Left kidney (tissue), 2 donors: ENCODE results near the gene BICC1. TPM values are rescaled to one million over a fixed set of nuclear protein-coding genes. Genes with fewer than 3 reads are reported as not detected.
"Not testable (repeated sequence)": the region's sequence is repeated elsewhere in the genome, so short reads cannot be mapped to it uniquely, and the experiment has no call there.

Experiments used
- DNase-seq: peaks from one replicate; pipeline ENCODE4 v3.0.0-alpha.2; 2013
- polyA plus RNA-seq: library from polyadenylated mRNA; unstranded; fragments of 120-200 nt; gene quantifications from one replicate; pipeline ENCODE4 v1.2.1, GENCODE V29; 2013; ENCODE audit not compliant: insufficient read length

Gene BICC1
- polyA plus RNA-seq, 1 donor = 98.1 TPM

DNA sequence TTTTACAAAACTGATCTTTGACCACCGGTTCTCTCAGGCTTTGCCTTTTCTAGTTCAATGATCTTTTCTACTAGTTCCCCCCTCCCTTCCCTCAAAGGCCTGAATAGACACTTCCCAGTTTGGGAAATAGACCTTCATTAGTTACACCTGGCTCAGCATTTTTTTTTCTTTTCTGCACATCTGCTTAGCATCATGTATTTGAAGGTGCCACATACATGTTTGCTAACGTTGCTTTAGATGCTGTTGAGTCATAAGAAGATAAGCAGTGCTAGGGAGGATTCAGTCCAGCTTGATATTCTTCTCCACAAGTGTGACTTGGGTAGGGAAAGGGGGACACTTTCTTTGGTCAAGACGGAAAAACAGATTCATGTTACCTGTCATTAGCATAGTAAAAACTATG is 78.3 kb downstream of the BICC1 start:
- DNase-seq = no peak

DNA sequence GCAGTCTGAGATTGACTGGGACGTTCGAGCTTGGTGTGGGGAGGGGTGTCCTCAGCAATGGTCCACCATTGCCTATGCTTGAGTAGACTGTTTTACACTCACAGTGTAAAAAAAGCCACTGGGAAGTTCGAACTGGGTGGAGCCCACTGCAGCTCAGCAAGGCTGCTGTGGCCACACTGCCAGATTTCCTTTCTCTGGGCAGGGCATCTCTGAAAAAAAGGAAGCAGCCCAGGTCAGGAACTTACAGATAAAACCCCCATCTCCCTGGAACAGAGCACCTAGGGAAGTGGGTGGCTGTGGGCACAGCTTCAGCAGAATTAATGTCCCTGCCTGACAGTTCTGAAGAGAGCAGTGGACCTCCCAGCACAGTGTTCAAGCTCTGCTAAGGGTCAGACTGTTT is 80.3 kb downstream of the BICC1 start:
- DNase-seq = no peak

DNA sequence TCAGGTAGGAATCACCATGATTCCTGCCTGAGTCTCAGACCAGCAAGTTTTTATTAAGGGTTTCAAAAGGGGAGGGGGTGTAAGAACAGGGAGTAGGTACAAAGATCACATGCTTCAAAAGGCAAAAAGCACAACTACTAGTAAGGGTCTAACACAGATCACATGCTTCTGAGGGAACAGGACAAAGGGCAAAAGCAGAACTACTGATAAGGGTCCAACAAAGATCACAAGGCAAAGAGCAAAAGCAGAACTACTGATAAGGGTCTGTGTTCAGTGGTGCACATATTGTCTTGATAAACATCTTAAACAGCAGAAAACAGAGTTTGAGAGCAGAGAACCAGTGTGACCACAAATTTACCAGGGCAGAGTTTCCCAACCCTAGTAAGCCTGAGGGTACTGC is 84.5 kb downstream of the BICC1 start:
- not testable (repeated sequence) for DNase-seq

DNA sequence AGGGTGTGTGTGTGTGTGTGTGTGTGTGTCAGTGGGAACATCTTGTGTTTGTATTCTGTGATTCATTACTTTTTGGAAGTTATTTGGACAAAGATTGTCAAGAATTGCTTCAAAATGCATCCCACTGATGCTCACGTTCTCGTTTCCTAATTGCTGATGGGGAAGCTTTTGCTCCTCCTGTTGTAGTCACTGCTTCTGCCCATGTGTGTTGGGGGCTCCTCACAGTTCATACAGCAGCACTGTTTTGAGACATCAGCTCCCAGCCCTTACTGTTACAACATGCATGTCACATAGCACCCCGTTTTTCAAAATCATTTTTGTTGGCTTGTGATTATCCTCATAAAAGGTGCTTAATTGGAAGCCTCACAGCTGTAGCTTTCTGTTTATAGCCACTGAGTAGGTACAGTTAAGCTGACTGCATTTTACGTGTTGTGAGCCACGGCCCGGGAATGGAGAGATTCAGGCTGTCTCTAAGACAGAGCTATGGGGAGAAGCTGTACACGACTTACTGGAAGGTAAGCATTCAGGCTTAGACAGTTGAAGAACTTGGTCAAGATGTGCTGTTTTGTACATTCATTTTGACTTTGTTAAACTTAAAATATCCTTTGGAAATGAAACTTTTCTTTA is 87.4 kb downstream of the BICC1 start:
- DNase-seq = no peak

DNA sequence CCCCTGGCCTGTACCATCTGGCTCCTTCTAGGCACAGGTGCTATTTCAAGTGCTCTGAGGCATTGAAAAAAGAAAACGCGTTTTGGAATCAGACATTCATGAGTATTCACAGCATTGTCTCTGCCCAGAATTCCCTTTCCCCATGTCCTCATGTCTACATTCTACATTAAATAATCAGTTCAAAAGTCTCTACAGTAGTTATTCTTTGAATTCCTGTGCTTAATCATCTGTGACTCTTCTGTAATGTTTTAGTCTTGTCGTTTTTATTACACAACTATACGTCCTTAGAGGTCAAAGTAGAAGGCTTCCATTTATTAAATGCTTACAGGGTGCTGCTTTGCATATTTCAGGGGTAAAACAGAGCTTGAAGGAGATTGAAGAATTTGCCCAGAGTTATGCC is 95.7 kb downstream of the BICC1 start:
- peak; percentile 20 for DNase-seq

DNA sequence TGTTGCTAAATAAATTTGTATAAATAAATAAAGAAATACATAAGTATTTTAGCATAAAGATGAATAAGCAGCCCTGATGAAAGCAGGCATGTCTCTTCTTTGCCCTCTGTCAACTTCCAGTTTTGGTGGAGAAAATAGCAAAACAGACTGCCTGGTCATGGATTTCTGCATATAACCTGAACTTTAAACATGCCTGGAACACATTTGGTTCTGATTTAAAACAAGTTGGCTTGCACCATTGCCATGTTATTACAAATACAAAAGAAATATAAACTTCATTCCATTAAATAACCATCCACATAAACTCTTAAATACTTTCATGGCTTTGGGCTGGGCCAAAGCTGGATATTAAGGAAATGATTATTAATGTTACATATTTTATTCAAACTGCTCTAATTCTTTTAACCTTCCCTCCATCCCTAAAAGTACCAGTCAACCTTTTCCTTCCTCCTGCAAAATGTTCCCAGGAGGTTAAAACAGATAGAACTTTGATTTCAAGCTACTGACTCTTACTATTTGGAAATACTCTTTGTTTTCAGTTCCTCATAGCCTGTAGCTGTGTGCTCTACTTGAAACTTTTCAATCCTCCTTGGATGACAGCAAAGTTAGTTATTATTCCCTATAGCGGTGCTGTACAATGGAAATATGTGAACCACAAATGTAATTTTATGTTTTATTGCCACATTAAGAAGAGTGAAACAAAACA is 96.3 kb downstream of the BICC1 start:
- DNase-seq = no peak

DNA sequence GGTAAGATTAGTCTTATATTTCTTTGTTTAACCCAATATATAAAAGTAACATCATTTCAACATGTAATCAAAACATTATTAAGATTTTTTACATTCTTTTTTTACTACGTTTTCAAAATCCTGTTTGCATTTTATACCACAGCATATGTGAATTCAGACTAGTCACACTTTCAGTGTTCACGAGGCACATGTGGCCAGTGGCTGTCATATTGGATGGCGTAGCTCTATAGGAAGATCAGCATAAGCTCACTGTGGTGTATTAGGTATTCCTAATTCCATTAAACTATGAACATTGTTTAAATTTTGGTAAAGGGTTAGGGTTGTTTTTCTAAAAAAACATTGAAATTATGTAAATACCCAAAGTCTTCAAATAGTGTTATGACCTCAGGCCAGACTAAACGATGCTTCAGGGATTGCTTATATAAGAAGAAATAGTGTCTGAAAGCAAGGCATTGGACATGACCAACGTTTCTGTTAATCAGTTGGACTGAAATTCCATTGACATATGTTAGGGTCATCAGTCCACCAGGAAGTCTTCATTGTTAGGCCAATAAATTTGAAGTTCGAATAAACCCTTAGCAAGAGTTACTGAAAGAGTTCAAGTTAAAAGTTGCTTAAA is 97.0 kb downstream of the BICC1 start:
- no peak for DNase-seq

DNA sequence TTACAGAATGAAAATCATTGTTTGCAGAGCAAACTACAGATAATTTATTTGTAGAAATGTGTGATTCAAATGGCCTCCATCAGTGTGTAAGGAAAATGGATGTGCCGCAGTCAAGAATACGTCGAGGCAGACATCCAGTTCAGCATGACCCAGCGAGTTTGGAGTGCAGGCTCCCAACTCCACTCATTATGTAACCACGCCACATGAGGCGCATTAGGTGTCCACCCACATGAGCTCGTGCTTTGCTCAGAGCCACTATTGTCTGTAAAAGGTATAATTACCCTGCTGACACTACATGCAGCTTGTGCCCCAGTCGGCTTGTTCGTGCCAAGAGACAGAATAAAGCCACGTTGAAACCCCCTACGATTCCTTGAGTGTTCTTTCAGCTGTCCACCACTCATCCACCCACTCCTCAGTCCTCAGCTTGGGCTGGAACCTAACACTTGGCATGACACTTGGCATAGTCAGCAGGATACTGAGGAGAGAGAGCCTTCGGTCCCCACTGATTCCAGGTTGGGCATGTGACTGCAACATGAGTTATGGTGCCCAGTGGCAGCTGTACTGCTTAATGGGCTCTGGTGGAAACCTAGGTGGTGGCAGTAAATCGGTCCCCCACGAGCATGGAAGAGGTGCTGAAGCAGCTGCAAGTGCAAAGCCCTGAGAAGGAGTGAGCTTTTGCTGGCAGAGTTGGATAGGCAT is 102.7 kb downstream of the BICC1 start:
- DNase-seq = no peak

DNA sequence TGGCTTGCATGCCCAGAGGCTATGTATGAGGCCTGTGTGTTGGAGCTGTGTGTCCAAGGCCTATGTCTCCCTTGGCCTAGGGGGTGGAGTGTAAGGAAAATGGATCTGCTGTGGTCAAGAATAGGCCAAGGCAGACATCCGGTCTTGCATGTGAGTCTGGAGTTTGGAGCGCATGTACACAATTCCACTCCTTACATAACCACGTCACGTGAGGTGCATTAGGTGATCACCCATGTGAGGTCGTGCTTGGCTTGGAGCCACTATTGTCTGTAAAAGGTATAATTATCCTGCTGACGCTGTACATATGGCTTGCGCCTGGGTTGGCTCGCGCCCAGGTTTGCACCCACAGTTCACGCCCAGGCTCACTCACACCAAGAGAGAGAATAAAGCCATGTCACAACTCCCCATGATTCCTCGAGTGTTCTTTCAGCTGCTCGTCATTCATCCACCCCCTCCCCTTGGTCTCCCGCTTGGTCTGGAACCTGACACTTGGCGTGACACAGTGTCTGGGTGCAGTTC is 105.5 kb downstream of the BICC1 start:
- DNase-seq = no peak

DNA sequence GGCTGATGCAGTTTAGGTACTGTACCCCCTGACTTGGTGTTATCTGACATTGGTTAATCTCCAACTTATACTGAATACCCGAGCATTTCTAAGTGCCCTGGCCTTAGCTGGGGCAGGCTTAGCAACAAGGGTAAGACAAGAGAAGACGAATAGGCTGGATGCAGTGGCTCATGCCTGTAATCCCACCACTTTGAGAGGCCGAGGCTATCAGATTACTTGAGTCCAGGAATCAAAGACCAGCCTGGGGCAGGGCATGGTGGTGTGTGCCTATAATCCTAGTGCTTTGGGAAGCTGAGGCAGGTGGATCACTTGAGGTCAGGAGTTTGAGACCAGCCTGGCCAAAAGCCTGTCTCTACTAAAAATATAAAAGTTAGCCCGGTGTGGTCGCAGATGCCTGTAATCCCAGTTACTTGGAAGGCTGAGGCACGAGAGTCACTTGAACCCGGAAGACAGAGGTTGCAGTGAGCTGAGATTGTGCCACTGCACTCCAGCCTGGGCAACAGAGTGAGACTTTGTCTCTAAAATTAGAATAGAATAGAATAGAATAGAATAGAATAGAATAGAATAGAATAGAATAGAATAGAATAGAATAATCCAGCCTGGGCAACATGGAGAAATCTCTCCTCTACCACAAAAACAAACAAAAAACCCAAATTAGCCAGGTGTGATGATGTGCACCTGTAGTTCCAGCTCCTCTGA is 108.9 kb downstream of the BICC1 start:
- no peak for DNase-seq

DNA sequence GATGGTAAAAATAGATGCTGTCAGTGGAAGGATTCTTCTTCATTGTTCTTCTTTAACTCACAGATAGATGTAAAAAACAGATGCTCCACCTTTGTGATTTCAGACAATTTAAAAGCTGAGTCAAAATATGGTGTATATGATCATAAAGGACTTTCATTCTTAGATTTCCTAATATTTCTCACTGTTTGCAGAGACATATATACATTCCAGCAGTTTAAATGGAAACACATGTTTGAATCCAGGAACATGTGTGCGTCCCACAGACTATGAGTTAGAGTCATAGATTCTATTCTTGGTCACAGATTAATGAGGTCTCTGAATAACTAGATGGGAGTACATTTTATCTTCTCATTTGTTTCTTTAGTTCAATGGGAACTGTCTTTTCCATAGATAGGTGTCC is 109.6 kb downstream of the BICC1 start:
- DNase-seq = no peak

DNA sequence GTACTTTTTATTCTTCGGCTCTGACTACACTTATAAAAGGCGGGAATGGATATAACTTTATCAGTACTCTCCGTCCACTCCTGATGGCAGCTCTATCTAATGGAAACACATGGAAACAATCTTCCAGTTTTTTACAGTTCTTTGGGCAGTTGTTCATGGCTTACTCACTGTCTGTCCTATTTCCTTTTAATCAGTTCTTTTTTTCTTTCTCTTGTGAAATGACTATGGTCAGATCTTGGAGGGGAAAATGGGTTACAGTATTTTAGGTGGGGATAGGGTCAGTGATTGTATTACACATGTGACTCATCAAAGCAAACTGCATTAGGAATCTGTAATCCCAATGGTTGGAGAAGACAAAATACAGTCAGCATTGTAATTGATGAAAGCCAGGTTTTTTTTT is 112.4 kb downstream of the BICC1 start:
- DNase-seq = no peak

DNA sequence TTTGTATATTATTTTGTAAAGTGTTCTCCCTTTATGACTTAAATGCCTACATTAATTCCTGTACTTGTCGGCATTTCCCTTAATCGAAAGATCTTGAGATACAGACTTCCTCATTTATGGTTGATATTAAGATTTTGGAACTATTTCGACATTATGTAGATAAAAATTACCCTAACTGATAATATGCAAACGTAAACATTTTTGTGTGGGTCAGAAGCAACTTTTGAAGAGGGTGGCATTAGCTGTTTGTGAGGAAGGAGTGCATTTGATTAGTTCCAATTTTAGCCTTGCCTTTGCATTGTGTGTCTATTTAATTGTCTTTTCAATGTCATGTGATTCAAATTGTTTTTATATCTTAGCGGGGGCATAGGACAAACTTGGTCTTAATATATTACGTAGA is 114.7 kb downstream of the BICC1 start:
- no peak for DNase-seq

DNA sequence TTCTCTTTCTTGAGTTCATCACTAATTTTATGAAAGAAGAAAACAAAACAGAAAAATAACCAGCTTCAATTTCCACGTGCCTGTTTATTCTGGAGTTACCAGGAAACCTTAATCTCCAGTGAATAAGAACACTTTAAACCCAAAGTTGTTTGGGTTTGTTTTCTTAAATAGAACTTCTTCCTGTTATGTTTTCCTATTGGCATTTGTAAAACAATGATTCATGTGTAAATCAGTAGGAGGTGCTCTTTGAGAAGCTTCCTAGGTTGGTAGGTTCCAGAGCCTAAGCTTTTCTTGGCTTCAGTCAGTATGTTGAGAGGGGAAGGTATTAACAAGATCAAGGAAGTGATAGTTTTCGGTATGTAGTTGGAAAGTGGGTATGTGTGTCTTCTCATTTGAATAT is 119.0 kb downstream of the BICC1 start:
- DNase-seq = no peak

DNA sequence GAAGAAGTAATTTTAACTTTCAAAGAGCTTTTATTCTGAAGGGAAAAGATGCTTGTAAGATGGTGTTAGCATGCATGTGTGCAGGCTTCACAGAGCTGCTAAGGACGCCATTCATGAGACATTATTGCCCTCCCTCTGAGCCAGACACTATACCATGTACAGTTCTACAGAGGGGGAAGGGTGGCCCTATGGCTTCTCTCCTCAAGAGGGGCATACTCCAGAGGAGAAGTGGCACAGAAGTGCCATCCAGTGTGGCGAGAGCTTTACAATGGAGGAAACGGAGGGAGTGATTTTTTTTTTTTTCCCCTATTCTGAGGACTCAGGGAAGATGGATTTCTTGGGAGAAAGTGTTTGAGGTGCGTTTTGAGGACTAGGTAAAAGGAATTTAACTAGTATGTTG is 119.5 kb downstream of the BICC1 start:
- no peak for DNase-seq

DNA sequence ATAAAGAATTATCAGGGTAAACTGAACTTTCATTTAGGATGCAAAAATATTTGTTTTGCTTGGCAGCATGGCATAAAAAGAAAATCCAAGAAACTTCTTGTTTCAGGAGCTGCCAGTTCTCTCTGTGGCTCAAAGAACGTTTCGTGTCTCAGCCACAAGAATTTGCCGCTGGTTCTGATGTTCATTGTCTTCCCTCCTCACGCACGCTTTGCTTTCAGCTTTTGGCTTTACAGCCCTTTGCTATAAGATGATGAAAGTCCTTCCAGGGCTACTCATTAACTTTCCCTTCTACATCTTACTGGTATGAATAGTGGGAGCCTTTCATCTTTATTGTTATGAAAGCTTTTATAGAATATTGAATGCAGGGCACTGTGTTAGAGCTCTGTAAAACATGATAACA is 124.7 kb downstream of the BICC1 start:
- DNase-seq = no peak

DNA sequence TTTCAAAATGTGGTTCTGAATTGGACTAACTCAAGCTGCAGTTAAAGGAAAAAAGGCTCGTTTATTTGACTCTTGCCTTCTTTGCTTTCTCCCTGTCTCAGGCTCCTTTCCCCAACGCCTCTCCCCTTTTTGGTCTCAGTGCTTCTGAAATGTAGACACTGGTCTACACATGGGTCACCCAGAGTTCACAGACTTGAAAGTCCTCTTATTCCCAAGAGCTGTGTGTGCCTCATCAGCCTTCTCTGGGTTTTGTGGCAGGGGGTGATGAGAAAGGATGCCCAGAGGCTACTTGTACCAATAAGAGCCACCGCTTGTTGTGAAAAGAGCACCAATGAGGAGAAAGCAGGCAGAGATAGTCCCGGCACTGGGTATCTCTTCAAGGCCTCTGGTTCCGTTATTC is 125.7 kb downstream of the BICC1 start:
- no peak for DNase-seq

DNA sequence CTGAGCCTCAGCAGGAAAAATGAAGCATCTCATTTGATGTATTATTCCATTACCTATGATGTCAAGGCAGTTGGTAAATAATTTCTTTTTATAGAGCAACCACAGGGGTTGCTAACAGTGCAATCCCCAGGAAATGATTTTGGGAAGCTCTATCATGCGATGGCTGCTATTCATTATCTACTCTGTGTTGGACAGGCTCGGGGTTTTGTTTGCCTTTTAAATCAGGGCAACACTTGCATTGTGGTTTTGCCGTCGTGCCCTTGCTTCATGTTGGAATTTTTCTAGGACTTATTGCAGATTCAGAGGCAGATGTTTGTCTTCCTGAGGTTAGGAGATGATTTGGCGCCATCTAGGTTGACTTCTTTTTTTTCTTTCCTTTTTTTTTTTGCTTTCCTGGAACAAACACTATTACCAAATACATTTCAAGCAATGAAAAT is 128.4 kb downstream of the BICC1 start:
- DNase-seq = no peak

DNA sequence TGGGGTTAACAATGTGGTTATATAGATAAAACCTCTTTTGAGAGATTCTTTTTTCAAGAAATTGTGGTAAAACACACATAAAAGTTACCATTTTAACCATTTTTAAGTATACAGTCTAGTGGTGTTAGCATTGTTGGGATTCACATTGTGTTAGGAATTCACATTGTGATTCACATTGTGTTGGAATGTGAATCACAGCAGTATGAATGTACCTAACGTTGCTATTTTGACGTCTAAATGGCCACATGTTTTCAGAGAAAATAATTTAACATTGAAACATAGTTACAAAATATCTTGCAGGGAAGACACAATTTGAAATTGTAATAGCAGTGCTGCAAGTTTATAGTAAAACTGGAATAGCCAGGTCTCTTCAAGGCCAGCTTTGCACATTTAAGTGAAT is 129.0 kb downstream of the BICC1 start:
- no peak for DNase-seq

DNA sequence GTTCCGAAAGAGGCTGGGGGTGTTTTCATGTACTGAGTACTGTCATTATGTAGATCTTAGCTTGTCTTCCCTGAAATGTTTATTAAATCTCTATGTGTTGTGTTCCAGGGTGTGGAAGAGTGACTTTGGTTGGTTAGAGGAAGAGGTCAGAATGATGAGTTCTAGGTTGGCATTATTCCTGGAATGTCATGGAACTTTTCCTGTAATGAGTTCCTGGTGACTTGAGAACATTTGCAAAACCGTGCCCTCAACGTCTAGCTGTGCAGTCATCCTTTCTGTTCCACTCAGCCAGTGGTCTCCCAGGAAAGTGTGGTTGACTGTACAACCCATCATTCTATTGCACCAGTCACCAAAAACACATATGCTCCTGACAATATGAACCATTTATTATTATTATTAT is 129.6 kb downstream of the BICC1 start:
- no peak for DNase-seq

DNA sequence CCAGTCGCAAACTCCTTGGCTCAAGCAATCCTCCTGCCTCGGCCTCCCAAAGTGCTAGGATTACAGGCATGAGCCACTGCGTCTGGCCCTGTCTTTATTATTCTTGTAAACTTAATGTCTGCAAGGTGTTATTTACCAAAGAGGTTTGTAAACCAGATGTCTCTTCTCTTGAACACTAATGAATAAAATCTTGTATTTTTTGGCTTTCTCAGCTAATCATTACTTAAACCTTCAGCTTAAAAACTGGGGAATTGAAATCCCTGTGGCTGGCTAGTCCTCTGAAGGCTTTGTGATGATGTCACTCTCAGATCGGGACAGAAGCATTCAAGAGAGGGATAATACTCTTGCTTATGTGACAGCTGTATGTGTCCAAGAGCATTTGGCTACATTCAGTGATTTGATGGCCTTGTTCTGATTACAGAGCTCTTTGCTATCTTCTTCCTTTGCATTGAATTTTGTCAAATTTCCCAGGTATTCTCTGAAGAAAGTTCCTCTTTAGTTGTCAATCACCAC is 130.3 kb downstream of the BICC1 start:
- DNase-seq = no peak

DNA sequence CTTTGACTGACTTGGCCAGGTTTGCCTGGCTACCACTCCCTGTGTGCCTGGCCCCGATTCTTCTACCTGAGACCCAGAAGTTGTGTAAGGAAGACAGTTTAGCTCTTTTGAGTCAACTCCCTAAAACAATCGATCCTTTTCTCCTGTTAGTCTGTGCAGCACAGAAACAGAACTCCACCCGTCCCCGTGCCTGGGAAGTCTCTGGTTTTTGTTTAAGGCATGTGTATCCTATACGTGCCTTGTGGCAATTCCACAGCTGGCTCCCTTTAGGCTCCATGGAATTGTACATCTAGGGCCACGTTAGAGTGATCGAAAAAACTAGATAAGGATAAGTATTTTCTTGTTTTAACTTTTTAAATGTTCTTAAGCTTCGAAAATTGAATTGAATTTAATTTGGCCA is 131.6 kb downstream of the BICC1 start:
- no peak for DNase-seq
